Gastroesophageal sphincter (tissue), 4 donors: ENCODE results near the gene ACOT4. TPM values are rescaled to one million over a fixed set of nuclear protein-coding genes. Genes with fewer than 3 reads are reported as not detected.

Experiments
- ATAC-seq: fragments of 150-250 bp; one replicate; pipeline ENCODE4 v1.9.1; 2016; ENCODE audit warnings: mild to moderate bottlenecking, moderate library complexity
- H3K27ac ChIP-seq, 4 donors: fragments of 200-600 bp; sonication (generic) in 3 of 4; 1 replicate in 3 of 4; 2 replicates in 1 of 4; pipeline ENCODE4 v1.5.1; 2016 to 2019
- H3K27me3 ChIP-seq: fragments of 200-600 bp; sonication (generic); one replicate; pipeline ENCODE4 v1.5.1; 2019
- H3K36me3 ChIP-seq, 2 donors: fragments of 200-600 bp; sonication (generic); one replicate each; pipeline ENCODE4 v1.5.1; 2019; ENCODE audit warnings: control low read depth in 1 of 2
- H3K4me1 ChIP-seq, 3 donors: fragments of 200-600 bp; sonication (generic); 1 replicate in 2 of 3; 2 replicates in 1 of 3; pipeline ENCODE4 v1.5.1; 2016 to 2019; ENCODE audit warnings: control low read depth in 2 of 3
- H3K4me3 ChIP-seq, 2 donors: fragments of 200-600 bp; sonication (generic); one replicate each; pipeline ENCODE4 v1.5.1; 2019; ENCODE audit warnings: mild to moderate bottlenecking in 1 of 2, moderate library complexity in 1 of 2
- H3K9me3 ChIP-seq, 3 donors: fragments of 200-600 bp; sonication (generic); one replicate each; pipeline ENCODE4 v1.5.1; 2017 to 2019; ENCODE audit warnings: control low read depth in 2 of 3
- CTCF ChIP-seq, 4 experiments: fragments of 200-600 bp in 2 of 4; fragments of 450-650 bp in 2 of 4; sonication (generic) in 1 of 4; IDR thresholded peaks; one replicate each; pipeline ENCODE4 v1.5.1; 2017 to 2019; ENCODE audit warnings: antibody characterized with exemption in 4 of 4, mild to moderate bottlenecking in 2 of 4, moderate library complexity in 2 of 4
- EP300 ChIP-seq: sonication (generic); formaldehyde crosslinking; IDR thresholded peaks from one replicate; pipeline ENCODE4 v1.6.1; 2017; ENCODE audit warnings: antibody characterized with exemption, mild to moderate bottlenecking
- POLR2A ChIP-seq, 2 donors: fragments of 450-650 bp; IDR thresholded peaks; one replicate each; pipeline ENCODE4 v1.6.1; 2017; ENCODE audit warnings: antibody characterized with exemption in 2 of 2, mild to moderate bottlenecking in 2 of 2, moderate library complexity in 1 of 2
- POLR2AphosphoS5 ChIP-seq: sonication (generic); formaldehyde crosslinking; IDR thresholded peaks from one replicate; pipeline ENCODE4 v1.6.1; 2017; ENCODE audit warnings: antibody characterized with exemption
- WGBS, 2 donors: methylation state at CpG; one replicate each; pipeline ENCODE4 v1.1.5; 2018; ENCODE audit warnings: low coverage in 1 of 2; 5-methylcytosine and 5-hydroxymethylcytosine counted together
- total RNA-seq, 4 donors: library from RNA; depleted of rRNA; stranded (reverse); fragments of >200 nt; gene quantifications; one replicate each; pipeline ENCODE4 v1.1.0, GENCODE V29; 2016

ACOT4 gene
- total RNA-seq, 4 donors from 2014 or later, result 0.31 to 0.50 TPM; not detected in 2

GRCh38 chr14:73625706-73626105, 34.0 kb downstream of the ACOT4 start:
- 36% methylated on average over 1 of the region's 1 CpG; no CpG with 5 or more reads in 1 of the 2 donors for WGBS, 2 donors
- no peaks in the 10 kb centered on the region for H3K36me3 ChIP-seq
- H3K4me1 ChIP-seq, result no peaks in the 10 kb centered on the region
- H3K4me3 ChIP-seq, result no peak overlapping the region
- ATAC-seq, result no peak
- TF ChIP-seq POLR2AphosphoS5 (no peak), EP300 (no peak), CTCF (IDR thresholded peaks at IDR 0.05) (no peak), POLR2A (IDR thresholded peaks at IDR 0.05) (no peak)
- no peak overlapping the region for H3K27ac ChIP-seq
- no peaks in the 10 kb centered on the region for H3K27me3 ChIP-seq
- H3K9me3 ChIP-seq, result no peaks in the 10 kb centered on the region

DNA sequence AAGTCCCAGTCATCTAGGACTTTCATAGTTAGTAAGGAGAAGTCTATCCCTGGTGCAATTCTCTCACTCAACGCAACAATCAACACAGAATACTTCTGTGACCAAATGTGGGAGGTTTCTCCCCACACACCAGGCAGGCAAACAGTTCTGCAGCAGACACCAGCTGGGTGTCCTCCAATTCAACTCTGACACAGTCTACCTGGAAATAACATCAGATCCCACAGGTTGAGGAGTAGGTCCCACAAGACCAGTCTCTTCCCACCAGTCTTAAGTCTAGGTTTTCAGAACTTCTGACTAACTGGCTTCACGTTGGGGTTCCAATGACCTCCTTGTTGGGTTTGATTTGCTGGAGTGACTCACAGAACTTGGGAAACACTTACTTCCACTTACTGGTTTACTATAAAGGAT, 35.5 kb downstream of the ACOT4 start:
- TF ChIP-seq EP300 (no peak), POLR2A (IDR thresholded peaks at IDR 0.05) (no peak), POLR2AphosphoS5 (no peak), CTCF (IDR thresholded peaks at IDR 0.05) (no peak)
- H3K4me3 ChIP-seq, result no peak overlapping the region
- H3K27me3 ChIP-seq, result no peaks in the 10 kb centered on the region
- ATAC-seq, result no peak
- H3K9me3 ChIP-seq, result no peaks in the 10 kb centered on the region
- H3K36me3 ChIP-seq, result no peaks in the 10 kb centered on the region
- no peak overlapping the region for H3K27ac ChIP-seq
- WGBS, 2 donors, result 71% methylated on average over 2 of the region's 2 CpGs; no CpG with 5 or more reads in 1 of the 2 donors
- H3K4me1 ChIP-seq, result no peaks in the 10 kb centered on the region

- WGBS, 2 donors, result 79 to 82% methylated on average over 8 to 9 of the region's 10 CpGs
- no peaks in the 10 kb centered on the region for H3K9me3 ChIP-seq
- H3K27ac ChIP-seq, result no peak overlapping the region
- no peaks in the 10 kb centered on the region for H3K27me3 ChIP-seq
- H3K4me3 ChIP-seq, result no peak overlapping the region
- no peak for ATAC-seq
- no peaks in the 10 kb centered on the region for H3K36me3 ChIP-seq
- peaks cover 0 to 20% (median 4%) of the 10 kb centered on the region in 3 donors for H3K4me1 ChIP-seq
- TF ChIP-seq POLR2A (IDR thresholded peaks at IDR 0.05) (no peak), EP300 (no peak), POLR2AphosphoS5 (no peak), CTCF (IDR thresholded peaks at IDR 0.05) (no peak)
Measured at GRCh38 chr14:73630009-73630780, 38.5 kb downstream of the ACOT4 start.

GRCh38 chr14:73633116-73634010, 41.7 kb downstream of the ACOT4 start:
- peak; percentile 84 for ATAC-seq

More at GRCh38 chr14:73633116-73634010, 41.7 kb downstream of the ACOT4 start:
- Histone ChIP-seq H3K9me3 (no peaks in the 10 kb centered on the region), H3K4me1 (peaks cover 0 to 20% (median 4%) of the 10 kb centered on the region in 3 donors), H3K27me3 (no peaks in the 10 kb centered on the region), H3K27ac (peak overlapping the region; percentile 40 to 82 (median 81)), H3K4me3 (peak overlapping the region; percentile 57 to 65), H3K36me3 (no peaks in the 10 kb centered on the region)
- WGBS, 2 donors, result 21 to 49% methylated on average over 11 to 16 of the region's 44 CpGs
- TF ChIP-seq CTCF (IDR thresholded peaks at IDR 0.05) (peak; percentile 77 to 96 (median 90)), POLR2AphosphoS5 (no peak), EP300 (no peak), POLR2A (IDR thresholded peaks at IDR 0.05) (no peak)
